Activated T-helper 9 cell treated with anti-CD3 and anti-CD28 coated beads, Interleukin-2, amount 50 U/mL, for 16 hours (primary cell): ENCODE measurements around the gene IAPP.
"Not testable (repeated sequence)": the region's sequence is repeated elsewhere in the genome, so short reads cannot be mapped to it uniquely, and the experiment has no call there.

ENCODE experiments used
- DNase-seq: peaks from one replicate; pipeline ENCODE4 v3.0.0-alpha.2; 2020; ENCODE audit warnings: low read depth

Gene IAPP

GRCh38 chr12:21372602-21373001 is at the start of gene IAPP:
TSS of gene IAPP (plus strand) at chr12:21372902. CDS start at chr12:21373352, 450 bp downstream.
- no peak for DNase-seq

DNA sequence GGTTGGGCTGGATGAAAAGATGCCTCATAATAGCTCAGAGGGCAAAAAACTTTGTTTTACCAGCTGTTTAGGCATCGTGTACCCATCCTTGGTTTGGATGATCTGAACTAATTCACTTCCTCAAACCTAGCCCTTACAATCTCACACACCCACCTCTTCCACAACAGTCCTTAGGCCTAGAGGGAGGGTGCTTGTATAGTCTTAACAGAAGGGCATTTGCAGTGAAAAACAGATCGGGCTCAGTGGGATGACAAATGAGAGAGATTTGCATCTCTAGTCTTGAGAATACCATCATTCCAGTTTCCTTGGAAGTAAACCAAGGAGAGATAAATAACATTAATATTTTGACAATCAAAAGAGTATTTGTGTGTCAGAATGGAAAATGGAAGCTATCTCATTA is 49.0 kb upstream of the IAPP start:
- DNase-seq, result no peak

- no peak for DNase-seq
Measured at GRCh38 chr12:21324551-21324950, 48.2 kb upstream of the IAPP start.

GRCh38 chr12:21328578-21328977 is 44.1 kb upstream of the IAPP start:
- DNase-seq, result no peak

DNA sequence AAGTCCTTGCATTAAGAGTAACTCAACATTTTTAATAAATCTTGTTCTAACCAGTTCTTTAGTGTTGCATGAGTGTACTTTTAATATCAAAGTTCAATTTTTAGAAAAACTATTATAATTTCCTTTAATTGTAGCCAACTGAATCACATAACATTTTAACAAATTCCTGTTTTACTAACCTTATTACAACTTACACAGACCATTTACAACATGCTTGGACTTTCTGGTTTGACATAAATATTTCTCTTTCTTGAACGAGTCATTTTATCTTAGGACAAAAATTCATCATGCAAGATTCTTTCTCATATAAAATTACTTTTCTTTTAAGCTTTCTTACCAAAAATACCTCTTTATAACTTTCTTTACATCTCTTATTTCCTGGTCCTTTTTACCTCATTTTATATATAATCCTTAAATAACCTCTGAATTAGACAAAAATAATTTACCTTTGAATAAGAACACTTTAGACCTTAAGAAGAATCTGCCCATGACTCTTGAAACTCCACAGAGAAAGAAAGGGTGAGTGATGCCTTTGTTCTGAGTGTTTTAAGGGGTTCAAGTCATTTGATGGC is 41.9 kb upstream of the IAPP start:
- no peak for DNase-seq

DNA sequence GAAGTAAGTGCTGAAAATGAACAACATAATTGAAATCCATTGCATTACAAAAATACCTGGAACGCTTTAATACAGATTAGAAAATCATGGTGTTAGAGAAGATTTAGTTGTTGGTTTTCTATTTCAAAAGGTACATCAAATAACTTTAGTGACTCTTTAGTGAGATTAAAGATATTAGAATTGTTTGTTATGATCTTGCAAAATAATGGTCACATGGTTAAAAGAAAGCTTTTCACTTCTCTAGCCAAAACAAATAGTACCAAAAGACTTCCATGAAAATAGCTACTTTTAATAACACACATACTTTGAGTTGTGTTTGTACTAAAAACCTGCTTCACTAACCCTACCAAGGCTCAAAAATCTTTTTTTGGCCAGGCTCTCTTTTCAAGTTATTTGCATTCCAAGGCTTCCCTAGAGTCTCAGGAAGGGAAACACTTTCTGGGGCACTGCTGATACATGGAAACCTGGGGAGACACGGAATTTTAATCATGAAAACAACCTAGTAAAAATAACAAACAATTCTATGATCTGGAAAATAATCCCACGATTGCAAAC is 37.9 kb upstream of the IAPP start, which contains the start of gene SLCO1A2:
Gene SLCO1A2 (minus strand): TSS at position 147 of the 555 bp plus-strand sequence. CDS start 270 bp downstream, outside the sequence.
- no peak for DNase-seq

DNA sequence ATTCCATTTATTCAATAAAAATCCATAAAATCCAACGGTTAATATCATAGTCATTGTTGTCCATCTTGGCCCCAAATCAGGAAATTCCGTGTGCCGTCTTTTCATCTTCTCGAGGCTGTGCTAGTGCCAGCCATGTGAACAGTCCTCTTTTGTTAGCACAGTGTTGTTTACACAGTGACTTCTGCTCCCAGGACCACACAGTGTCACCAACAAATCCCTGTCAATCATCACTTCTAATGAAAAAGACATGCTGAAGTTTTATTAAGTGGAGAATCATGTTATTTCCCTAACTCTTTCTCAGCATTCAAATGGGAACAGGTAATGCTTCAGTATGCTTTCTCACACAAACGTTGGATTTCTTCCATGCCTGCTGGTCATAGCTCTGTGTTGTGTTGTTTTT is 36.0 kb upstream of the IAPP start:
- no peak for DNase-seq

DNA sequence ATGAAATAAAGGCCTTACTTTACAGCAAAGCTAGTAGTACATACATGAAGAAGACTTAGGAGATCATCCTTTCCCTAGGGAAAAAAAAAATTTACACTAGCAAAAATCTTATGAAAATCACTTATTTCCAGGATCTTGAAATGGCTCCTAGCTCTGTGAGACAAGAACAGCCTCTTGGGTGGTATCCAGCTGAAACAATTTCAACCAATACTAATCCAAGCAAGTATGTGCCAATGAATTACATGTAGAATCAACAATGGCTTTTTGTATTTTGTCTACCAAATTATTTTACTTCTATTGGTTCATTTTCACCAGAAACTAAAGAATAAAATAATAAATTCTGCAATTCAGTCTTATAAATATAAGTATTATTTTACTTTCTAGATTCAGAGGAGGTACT is 35.2 kb upstream of the IAPP start:
- DNase-seq, result no peak

- no peak for DNase-seq
Measured at GRCh38 chr12:21337959-21338744, 34.5 kb upstream of the IAPP start.

GRCh38 chr12:21339921-21340320 is 32.8 kb upstream of the IAPP start:
- DNase-seq, result no peak

GRCh38 chr12:21340403-21340802 is 32.3 kb upstream of the IAPP start:
- DNase-seq, result no peak

GRCh38 chr12:21341769-21342168 is 30.9 kb upstream of the IAPP start:
- no peak for DNase-seq

DNA sequence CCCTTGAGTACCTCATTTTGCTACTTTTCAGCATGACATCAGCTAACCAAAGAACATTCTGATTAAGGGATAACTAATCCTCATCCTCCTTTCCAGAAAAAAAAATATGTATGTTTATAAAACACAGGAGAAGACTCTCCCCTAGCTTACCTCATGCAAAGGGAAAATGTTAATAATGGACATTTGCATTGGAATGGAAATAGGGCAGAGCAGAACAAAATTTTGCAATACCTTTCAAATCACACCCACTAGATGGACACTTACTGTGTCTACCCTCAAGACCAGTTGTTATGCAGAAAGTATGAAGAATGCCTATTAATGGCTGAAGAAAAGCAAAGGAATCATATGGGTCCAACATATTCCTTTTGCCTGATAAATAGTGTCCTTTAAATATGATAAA is 29.1 kb upstream of the IAPP start:
- DNase-seq, result no peak

DNA sequence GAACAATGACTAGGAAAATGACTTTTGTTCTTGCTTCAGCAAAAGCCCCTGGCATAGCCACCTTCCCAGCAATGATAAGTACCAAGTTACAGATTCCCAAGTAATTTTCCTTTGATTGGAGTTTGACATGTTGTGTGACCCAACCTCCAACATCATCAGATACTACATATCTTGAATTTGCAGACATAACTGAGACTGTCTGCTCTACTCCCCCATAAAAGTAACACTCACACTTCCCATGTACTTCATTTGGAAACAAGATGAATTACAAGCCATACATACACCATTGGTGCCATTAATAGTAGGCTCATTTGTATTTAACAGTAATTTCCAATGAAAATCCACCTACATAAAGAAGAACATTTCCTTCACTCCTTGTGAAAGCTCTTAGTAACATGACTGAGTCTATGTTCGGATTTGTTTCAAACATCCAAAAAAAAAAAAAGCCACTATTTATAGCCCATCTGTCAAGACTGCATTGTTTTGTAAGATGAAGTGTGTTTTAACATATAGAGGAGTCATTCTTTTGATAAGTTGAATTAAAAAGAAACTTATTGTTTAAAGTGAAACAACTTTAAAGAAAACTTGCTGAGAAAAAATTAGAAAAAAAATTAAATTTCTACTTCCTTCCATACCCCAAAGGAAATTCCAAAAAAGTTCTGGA is 26.0 kb upstream of the IAPP start:
- DNase-seq, result no peak

- no peak for DNase-seq
Measured at GRCh38 chr12:21350975-21351374, 21.7 kb upstream of the IAPP start.

- DNase-seq, result no peak
Measured at GRCh38 chr12:21353487-21353886, 19.2 kb upstream of the IAPP start.

- DNase-seq, result no peak
Measured at GRCh38 chr12:21353948-21354347, 18.8 kb upstream of the IAPP start.

- DNase-seq, result no peak
Measured at GRCh38 chr12:21354641-21355040, 18.1 kb upstream of the IAPP start.

- not testable (repeated sequence) for DNase-seq
Measured at GRCh38 chr12:21360632-21361031, 12.1 kb upstream of the IAPP start.

DNA sequence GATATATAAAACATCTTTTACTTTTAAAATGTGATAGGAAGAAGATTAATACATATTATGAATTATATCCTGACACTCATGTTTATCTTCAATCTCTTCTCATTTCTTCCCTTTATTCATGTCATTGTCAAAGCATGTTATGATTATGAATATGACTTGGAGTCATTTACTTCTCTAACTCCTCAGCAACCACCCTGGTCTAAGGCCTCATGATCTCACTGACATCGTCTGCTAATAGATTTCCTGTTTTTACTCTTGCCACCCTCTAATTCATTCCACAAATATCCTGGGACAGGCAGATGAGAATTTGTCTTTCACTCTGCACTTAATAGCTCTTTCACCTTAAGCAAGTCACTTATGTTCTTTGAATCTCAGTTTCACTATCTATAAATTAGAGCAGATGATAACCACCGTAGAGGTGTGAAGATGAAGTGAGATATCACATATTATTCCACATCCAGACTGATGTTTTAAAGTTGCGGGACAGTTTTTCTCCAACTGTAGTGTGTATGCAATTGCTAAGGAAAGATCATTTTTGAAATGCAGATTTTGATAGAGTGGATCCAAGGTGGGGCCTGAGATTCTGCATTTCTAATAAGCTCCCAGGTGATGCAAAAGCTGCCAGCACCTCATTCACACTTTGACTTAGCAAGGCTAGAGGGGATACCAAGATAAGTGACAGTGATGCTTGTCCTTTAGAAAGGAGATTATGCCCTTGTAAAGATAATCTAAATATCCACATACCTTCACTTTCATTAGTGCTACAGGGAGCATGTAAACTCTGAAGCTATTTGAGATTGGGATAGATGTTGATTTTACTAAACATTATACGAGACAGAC is 3.3 kb upstream of the IAPP start:
- DNase-seq, result no peak

- no peak for DNase-seq
Measured at GRCh38 chr12:21370845-21371449, 1.8 kb upstream of the IAPP start.

DNA sequence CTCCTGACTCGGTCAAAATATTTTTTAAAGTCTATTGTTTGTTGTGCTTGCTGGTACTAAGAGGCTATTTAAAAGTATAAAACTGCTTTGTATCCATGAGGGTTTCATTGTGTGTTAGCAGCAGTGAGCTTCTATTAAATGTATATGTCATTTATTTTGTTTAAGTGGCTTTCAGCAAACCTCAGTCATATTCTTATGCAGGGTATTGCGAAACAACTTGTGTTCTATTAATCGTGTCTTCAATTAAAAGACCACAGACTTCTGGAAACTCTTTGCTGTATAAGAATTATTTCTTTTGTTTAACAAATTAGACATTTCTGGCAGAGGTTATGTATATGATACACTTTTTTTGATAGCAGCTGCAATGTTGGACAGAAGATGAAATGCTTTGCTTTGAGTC is 6.5 kb downstream of the IAPP start:
- DNase-seq, result no peak
